Activated naive CD8-positive, alpha-beta T cell treated with anti-CD3 and anti-CD28 coated beads, Interleukin-2, amount 10 ng/mL, durations not matched to agents 7 days and 5 days (primary cell): ENCODE results near the gene PGBD1. TPM values are rescaled to one million over a fixed set of nuclear protein-coding genes. Genes with fewer than 3 reads are reported as not detected.

Source experiments
- ATAC-seq: fragments of 150-1000 bp; cut with Tn5 transposase; one replicate; pipeline ENCODE4 v1.10.0; 2021; ENCODE audit warnings: low read depth, moderate library complexity
- POLR2A ChIA-PET: fragments of 350-600 bp; sonication (Branson Sonifier 250); formaldehyde crosslinking; loops from one replicate; lab custom pipeline; 2021; ENCODE audit warnings: antibody characterized with exemption; lab: Charles Lee
- DNase-seq: peaks from one replicate; pipeline ENCODE4 v3.0.0; 2021
- H3K27ac Mint-ChIP-seq: one replicate; pipeline ENCODE4 v1.8.0; 2022; ENCODE audit warnings: mild to moderate bottlenecking, mixed read lengths
- H3K27me3 Mint-ChIP-seq: one replicate; pipeline ENCODE4 v1.8.0; 2022; ENCODE audit warnings: mild to moderate bottlenecking, moderate library complexity, mixed read lengths
- H3K36me3 Mint-ChIP-seq: one replicate; pipeline ENCODE4 v1.8.0; 2021; ENCODE audit warnings: mild to moderate bottlenecking, mixed read lengths
- H3K4me1 Mint-ChIP-seq: one replicate; pipeline ENCODE4 v1.8.0; 2021; ENCODE audit warnings: mixed read lengths
- H3K4me3 Mint-ChIP-seq: one replicate; pipeline ENCODE4 v1.8.0; 2022; ENCODE audit warnings: mild to moderate bottlenecking, moderate library complexity, mixed read lengths
- H3K9me3 Mint-ChIP-seq: one replicate; pipeline ENCODE4 v1.8.0; 2021; ENCODE audit warnings: mixed read lengths
- total RNA-seq, 2 experiments: library from RNA; stranded (reverse); gene quantifications; one replicate each; pipeline ENCODE4 v1.2.3, GENCODE V29; 2021

Gene PGBD1, protein sequence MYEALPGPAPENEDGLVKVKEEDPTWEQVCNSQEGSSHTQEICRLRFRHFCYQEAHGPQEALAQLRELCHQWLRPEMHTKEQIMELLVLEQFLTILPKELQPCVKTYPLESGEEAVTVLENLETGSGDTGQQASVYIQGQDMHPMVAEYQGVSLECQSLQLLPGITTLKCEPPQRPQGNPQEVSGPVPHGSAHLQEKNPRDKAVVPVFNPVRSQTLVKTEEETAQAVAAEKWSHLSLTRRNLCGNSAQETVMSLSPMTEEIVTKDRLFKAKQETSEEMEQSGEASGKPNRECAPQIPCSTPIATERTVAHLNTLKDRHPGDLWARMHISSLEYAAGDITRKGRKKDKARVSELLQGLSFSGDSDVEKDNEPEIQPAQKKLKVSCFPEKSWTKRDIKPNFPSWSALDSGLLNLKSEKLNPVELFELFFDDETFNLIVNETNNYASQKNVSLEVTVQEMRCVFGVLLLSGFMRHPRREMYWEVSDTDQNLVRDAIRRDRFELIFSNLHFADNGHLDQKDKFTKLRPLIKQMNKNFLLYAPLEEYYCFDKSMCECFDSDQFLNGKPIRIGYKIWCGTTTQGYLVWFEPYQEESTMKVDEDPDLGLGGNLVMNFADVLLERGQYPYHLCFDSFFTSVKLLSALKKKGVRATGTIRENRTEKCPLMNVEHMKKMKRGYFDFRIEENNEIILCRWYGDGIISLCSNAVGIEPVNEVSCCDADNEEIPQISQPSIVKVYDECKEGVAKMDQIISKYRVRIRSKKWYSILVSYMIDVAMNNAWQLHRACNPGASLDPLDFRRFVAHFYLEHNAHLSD
- total RNA-seq: 1 to 10 TPM; 3.4 to 3.9 TPM

- Mint-ChIP-seq H3K4me3 (peak within 1 kb of the TSS; percentile 89), H3K9me3 (no peaks in the 10 kb centered on the region), H3K27me3 (peaks cover 5% of the 10 kb centered on the region), H3K4me1 (peaks cover 15% of the 10 kb centered on the region), H3K27ac (peak within 1 kb of the TSS; percentile 24), H3K36me3 (peaks cover 15% of the 10 kb centered on the region)
- DNase-seq (peak; percentile 78), ATAC-seq (peak; percentile 94)
- POLR2A ChIA-PET: interaction anchor here (0.7 to 3.6 kb wide), 5 partner anchors 10 to 457 kb away, joined by 3 to 17 read pairs (median 3); partner anchors contain the start of genes ZKSCAN4, ZKSCAN8 and ZSCAN26
Observed at GRCh38 chr6:28281288-28282064, at the start of gene PGBD1. TSS of gene PGBD1 (plus strand) at chr6:28281572. CDS start at chr6:28283814, 2,242 bp downstream.

- peaks cover 18% of the 10 kb centered on the region for H3K4me1 Mint-ChIP-seq
- no peak for ATAC-seq
- H3K9me3 Mint-ChIP-seq: no peaks in the 10 kb centered on the region
- DNase-seq: no peak
- H3K27me3 Mint-ChIP-seq: no peaks in the 10 kb centered on the region
- no peak overlapping the region for H3K27ac Mint-ChIP-seq
- POLR2A ChIA-PET: no interaction called here
- no peak overlapping the region for H3K4me3 Mint-ChIP-seq
- peaks cover 41% of the 10 kb centered on the region for H3K36me3 Mint-ChIP-seq
Observed at GRCh38 chr6:28232785-28233184, 48.6 kb upstream of the PGBD1 start.

GRCh38 chr6:28235912-28236452 is 45.4 kb upstream of the PGBD1 start:
- Mint-ChIP-seq H3K4me3 (no peak overlapping the region), H3K36me3 (peaks cover 27% of the 10 kb centered on the region), H3K4me1 (peaks cover 4% of the 10 kb centered on the region), H3K27me3 (no peaks in the 10 kb centered on the region), H3K9me3 (peaks cover 4% of the 10 kb centered on the region), H3K27ac (no peak overlapping the region)
- POLR2A ChIA-PET: no interaction called here
- DNase-seq: no peak
- ATAC-seq: no peak

GRCh38 chr6:28239636-28240035 is 41.7 kb upstream of the PGBD1 start:
- POLR2A ChIA-PET: no interaction called here
- Mint-ChIP-seq H3K36me3 (peaks cover 13% of the 10 kb centered on the region), H3K4me1 (peaks cover 4% of the 10 kb centered on the region), H3K9me3 (peaks cover 4% of the 10 kb centered on the region), H3K27ac (no peak overlapping the region), H3K27me3 (no peaks in the 10 kb centered on the region), H3K4me3 (no peak overlapping the region)
- no peak for ATAC-seq
- DNase-seq: no peak

- POLR2A ChIA-PET: no interaction called here
- Mint-ChIP-seq H3K27ac (no peak overlapping the region), H3K36me3 (peaks cover 18% of the 10 kb centered on the region), H3K27me3 (no peaks in the 10 kb centered on the region), H3K9me3 (peaks cover 4% of the 10 kb centered on the region), H3K4me1 (peaks cover 4% of the 10 kb centered on the region), H3K4me3 (no peak overlapping the region)
- ATAC-seq (no peak), DNase-seq (no peak)
Observed at GRCh38 chr6:28240471-28240870, 40.9 kb upstream of the PGBD1 start.

- Mint-ChIP-seq H3K4me3 (no peak overlapping the region), H3K36me3 (peaks cover 42% of the 10 kb centered on the region), H3K4me1 (peaks cover 4% of the 10 kb centered on the region), H3K27me3 (no peaks in the 10 kb centered on the region), H3K9me3 (peaks cover 2% of the 10 kb centered on the region), H3K27ac (no peak overlapping the region)
- no peak for ATAC-seq
- POLR2A ChIA-PET: no interaction called here
- DNase-seq: no peak
Observed at GRCh38 chr6:28243946-28244345, 37.4 kb upstream of the PGBD1 start.

GRCh38 chr6:28245206-28245941 is 36.0 kb upstream of the PGBD1 start:
- Mint-ChIP-seq H3K27me3 (no peaks in the 10 kb centered on the region), H3K4me3 (no peak overlapping the region), H3K4me1 (peaks cover 14% of the 10 kb centered on the region), H3K27ac (no peak overlapping the region), H3K36me3 (peaks cover 40% of the 10 kb centered on the region), H3K9me3 (no peaks in the 10 kb centered on the region)
- POLR2A ChIA-PET: no interaction called here
- DNase-seq (no peak), ATAC-seq (no peak)

GRCh38 chr6:28248916-28249315 is 32.5 kb upstream of the PGBD1 start:
- H3K4me3 Mint-ChIP-seq: no peak overlapping the region
- no peaks in the 10 kb centered on the region for H3K9me3 Mint-ChIP-seq
- H3K27me3 Mint-ChIP-seq: no peaks in the 10 kb centered on the region
- DNase-seq (no peak), ATAC-seq (no peak)
- peaks cover 43% of the 10 kb centered on the region for H3K36me3 Mint-ChIP-seq
- H3K4me1 Mint-ChIP-seq: peaks cover 27% of the 10 kb centered on the region
- no peak overlapping the region for H3K27ac Mint-ChIP-seq
- POLR2A ChIA-PET: no interaction called here

DNA sequence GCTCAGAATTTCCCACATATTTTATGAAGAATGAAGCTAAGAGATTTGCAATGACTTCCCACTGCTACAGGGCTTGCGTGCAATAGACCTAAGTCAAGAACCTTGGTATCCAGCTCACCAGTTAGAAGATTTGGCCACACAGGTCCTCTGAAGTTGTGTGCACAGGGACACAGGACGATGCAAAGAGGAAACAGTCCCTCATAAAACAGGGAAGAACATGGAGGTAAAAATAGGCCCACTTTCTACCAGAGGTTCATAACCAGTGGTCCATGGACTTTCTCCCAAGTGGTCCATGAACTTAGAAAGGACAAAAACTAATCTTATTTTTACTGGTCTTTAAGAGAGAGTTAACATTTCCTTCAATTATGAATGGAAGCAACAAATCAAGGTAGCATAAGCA is 30.6 kb upstream of the PGBD1 start:
- ATAC-seq: no peak
- POLR2A ChIA-PET: no interaction called here
- peak overlapping the region; percentile 76 for H3K4me3 Mint-ChIP-seq
- H3K27ac Mint-ChIP-seq: no peak overlapping the region
- no peak for DNase-seq
- H3K4me1 Mint-ChIP-seq: peaks cover 27% of the 10 kb centered on the region
- no peaks in the 10 kb centered on the region for H3K9me3 Mint-ChIP-seq
- no peaks in the 10 kb centered on the region for H3K27me3 Mint-ChIP-seq
- peaks cover 29% of the 10 kb centered on the region for H3K36me3 Mint-ChIP-seq

DNA sequence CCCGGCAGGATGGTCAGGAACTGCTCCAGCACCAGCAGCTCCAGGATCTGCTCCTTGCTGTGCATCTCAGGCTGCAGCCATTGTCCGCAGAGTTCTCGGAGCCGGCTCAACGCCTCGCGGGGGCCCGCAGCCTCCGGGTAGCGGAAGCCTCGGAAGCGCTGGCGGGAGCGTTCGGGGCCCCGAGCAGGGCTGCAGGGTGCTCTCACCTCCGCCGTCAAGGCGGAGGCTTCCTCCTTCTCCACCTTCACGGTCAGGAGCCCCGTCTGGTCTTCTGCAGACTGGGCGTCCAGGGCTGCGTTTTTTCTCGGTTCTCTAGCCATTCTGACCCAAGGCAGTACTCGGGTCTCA is 29.7 kb upstream of the PGBD1 start:
- peak; percentile 83 for ATAC-seq

GRCh38 chr6:28252009-28252975 is 29.1 kb upstream of the PGBD1 start, which contains the start of gene ZKSCAN4:
TSS of gene ZKSCAN4 (minus strand) at chr6:28252269. CDS start at chr6:28251980, 289 bp downstream.
- peak; percentile 66 for ATAC-seq
- Mint-ChIP-seq H3K36me3 (peaks cover 18% of the 10 kb centered on the region), H3K4me1 (peaks cover 27% of the 10 kb centered on the region)

More for the DNA sequence above, 29.7 kb upstream of the PGBD1 start:
- POLR2A ChIA-PET: interaction anchor here (1.0 to 1.8 kb wide), 7 partner anchors 12 to 361 kb away, joined by 3 to 16 read pairs (median 4); partner anchors contain the start of genes PGBD1, ZSCAN12 and ZSCAN26
- Mint-ChIP-seq H3K27me3 (peaks cover 2% of the 10 kb centered on the region), H3K36me3 (peaks cover 22% of the 10 kb centered on the region), H3K4me3 (peak overlapping the region; percentile 91), H3K9me3 (no peaks in the 10 kb centered on the region), H3K27ac (peak overlapping the region; percentile 94), H3K4me1 (peaks cover 27% of the 10 kb centered on the region)
- DNase-seq: no peak

More at GRCh38 chr6:28252009-28252975, 29.1 kb upstream of the PGBD1 start, which contains the start of gene ZKSCAN4:
- POLR2A ChIA-PET: interaction anchor here (0.7 to 1.8 kb wide), 12 partner anchors 11 to 445 kb away, joined by 3 to 16 read pairs (median 4); partner anchors contain the start of genes PGBD1, ZKSCAN8, ZSCAN12 and ZSCAN16
- peak; percentile 66 for DNase-seq
- peaks cover 2% of the 10 kb centered on the region for H3K27me3 Mint-ChIP-seq
- H3K27ac Mint-ChIP-seq: peak within 1 kb of the TSS; percentile 94
- H3K4me3 Mint-ChIP-seq: peak within 1 kb of the TSS; percentile 91
- no peaks in the 10 kb centered on the region for H3K9me3 Mint-ChIP-seq
